Osteoblast (primary cell): ENCODE results near the gene NDUFB4. TPM values are rescaled to one million over a fixed set of nuclear protein-coding genes. Genes with fewer than 3 reads are reported as not detected.
A peak's percentile ranks its signal among the peaks of the same experiment; 100 is the strongest.

Experiments
- DNase-seq: peaks from one replicate; pipeline ENCODE4 v3.0.0; 2011; ENCODE audit warnings: low spot score, mixed read lengths; ENCODE audit not compliant: insufficient read length; ENCODE audit errors: missing footprints
- H2AFZ ChIP-seq: 2 replicates; pipeline ENCODE4 v1.6.0; 2011; ENCODE audit warnings: mild to moderate bottlenecking, low read length
- H3K27ac ChIP-seq: 2 replicates; pipeline ENCODE4 v1.5.1; 2011; ENCODE audit warnings: mild to moderate bottlenecking, low read depth, low read length, moderate library complexity
- H3K27me3 ChIP-seq: 2 replicates; pipeline ENCODE4 v1.6.0; 2012; ENCODE audit warnings: mild to moderate bottlenecking, control low read depth, inconsistent platforms, low read length, moderate library complexity; ENCODE audit not compliant: insufficient read depth
- H3K36me3 ChIP-seq: 2 replicates; pipeline ENCODE4 v1.5.1; 2011; ENCODE audit warnings: mild to moderate bottlenecking, low read length, control low read depth, moderate library complexity; ENCODE audit not compliant: insufficient read depth
- H3K4me1 ChIP-seq: 2 replicates; pipeline ENCODE4 v1.5.1; 2011; ENCODE audit warnings: mild to moderate bottlenecking, low read length, control low read depth, moderate library complexity; ENCODE audit not compliant: insufficient read depth
- H3K4me2 ChIP-seq: 2 replicates; pipeline ENCODE4 v1.6.0; 2011; ENCODE audit warnings: mild to moderate bottlenecking, low read length; ENCODE audit not compliant: insufficient read depth
- H3K4me3 ChIP-seq: fragments of 200-600 bp; sonication (generic); 3 replicates; pipeline ENCODE4 v1.5.1; 2012; ENCODE audit warnings: mild to moderate bottlenecking, low read length, inconsistent platforms; ENCODE audit not compliant: insufficient read depth
- H3K79me2 ChIP-seq: 2 replicates; pipeline ENCODE4 v1.6.0; 2012; ENCODE audit warnings: mild to moderate bottlenecking, low read length, control low read depth, inconsistent platforms; ENCODE audit not compliant: insufficient read depth
- H3K9me3 ChIP-seq: 2 replicates; pipeline ENCODE4 v1.5.1; 2011; ENCODE audit warnings: low read depth, low read length, control low read depth
- H4K20me1 ChIP-seq: 2 replicates; pipeline ENCODE4 v1.6.0; 2012; ENCODE audit warnings: mild to moderate bottlenecking, low read length, control low read depth; ENCODE audit not compliant: insufficient read depth
- CTCF ChIP-seq: IDR thresholded peaks from 2 replicates; pipeline ENCODE4 v1.5.1; 2011; ENCODE audit warnings: mild to moderate bottlenecking, low read depth, low read length, moderate library complexity; ENCODE audit errors: extremely low read depth
- total RNA-seq: library from RNA; depleted of rRNA; stranded (reverse); fragments of >200 nt; gene quantifications from 2 replicates; pipeline ENCODE4 v1.2.3, GENCODE V29; 2012

Gene NDUFB4
- total RNA-seq, 1 donor = 38.4 TPM

- peaks cover 46% of the 10 kb centered on the region for H3K4me1 ChIP-seq
Observed at GRCh38 chr3:120559242-120560061, 36.7 kb upstream of the NDUFB4 start.

DNA sequence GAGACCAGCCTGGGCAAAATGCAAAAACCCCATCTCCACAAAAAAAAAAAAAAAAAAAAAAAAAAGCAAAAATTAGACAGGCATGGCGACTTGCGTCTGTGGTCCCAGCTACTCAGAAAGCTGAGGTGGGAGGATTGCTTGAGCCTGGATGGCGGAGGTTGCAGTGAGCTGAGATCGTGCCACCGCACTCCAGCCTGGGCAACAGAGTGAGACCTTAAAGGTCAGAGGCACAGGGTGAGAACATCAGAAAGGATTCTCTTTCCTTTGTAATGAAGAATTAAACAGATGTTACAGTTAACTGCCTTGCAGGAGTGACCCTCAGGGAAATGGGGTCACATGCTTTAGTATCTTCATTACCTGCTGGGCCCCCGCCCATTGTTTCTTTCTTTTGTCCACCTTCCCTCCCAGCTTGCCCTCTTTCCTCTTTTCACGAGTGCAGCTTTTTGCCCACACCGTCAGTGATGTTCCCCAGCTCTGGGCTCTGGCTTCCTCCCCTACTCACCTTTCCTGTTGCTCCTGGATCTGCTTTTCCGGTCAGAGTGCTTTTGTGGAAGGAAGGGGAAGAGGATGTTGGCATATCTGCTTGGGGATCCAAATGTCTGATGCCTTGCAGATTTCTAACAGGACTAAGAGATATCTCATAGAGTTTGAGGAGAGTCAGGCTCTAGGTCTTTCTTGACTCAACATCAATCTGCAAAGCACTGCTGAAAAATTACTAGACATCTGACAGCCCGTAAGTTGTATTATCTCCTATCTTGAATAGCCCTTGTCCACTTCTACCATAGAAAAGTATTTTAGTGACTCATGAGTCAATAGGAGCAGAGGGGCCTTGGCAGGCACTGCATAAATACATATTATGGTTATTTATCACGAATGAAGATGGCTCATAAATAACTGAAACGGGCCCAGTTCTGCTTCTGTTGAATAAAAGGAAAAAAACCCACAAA is 35.6 kb upstream of the NDUFB4 start:
- Histone ChIP-seq H3K27me3 (no peaks in the 10 kb centered on the region), H3K4me1 (peaks cover 38% of the 10 kb centered on the region), H3K9me3 (no peaks in the 10 kb centered on the region), H3K4me3 (peak overlapping the region; percentile 41), H3K27ac (peak overlapping the region; percentile 93), H4K20me1 (no peaks in the 10 kb centered on the region), H3K36me3 (no peaks in the 10 kb centered on the region), H2AFZ (peak overlapping the region; percentile 38), H3K79me2 (peaks cover 2% of the 10 kb centered on the region), H3K4me2 (peak overlapping the region; percentile 49)
- TF ChIP-seq CTCF = no peak
- no peak for DNase-seq

More at GRCh38 chr3:120559242-120560061, 36.7 kb upstream of the NDUFB4 start:
- Histone ChIP-seq H3K9me3 (no peaks in the 10 kb centered on the region), H3K4me2 (peak overlapping the region; percentile 100), H3K27me3 (no peaks in the 10 kb centered on the region), H4K20me1 (no peaks in the 10 kb centered on the region), H2AFZ (peak overlapping the region; percentile 81), H3K27ac (peak overlapping the region; percentile 93), H3K36me3 (no peaks in the 10 kb centered on the region), H3K79me2 (peaks cover 2% of the 10 kb centered on the region), H3K4me3 (peak overlapping the region; percentile 77)
- DNase-seq = peak; percentile 73
- TF ChIP-seq CTCF = peak; percentile 2

GRCh38 chr3:120561251-120562045 is 34.7 kb upstream of the NDUFB4 start:
- H3K27me3 ChIP-seq = no peaks in the 10 kb centered on the region
- no peaks in the 10 kb centered on the region for H3K9me3 ChIP-seq
- peak; percentile 97 for TF ChIP-seq CTCF
- H3K4me3 ChIP-seq = no peak overlapping the region
- H2AFZ ChIP-seq = peak overlapping the region; percentile 35
- H3K4me2 ChIP-seq = peak overlapping the region; percentile 49
- H3K36me3 ChIP-seq = no peaks in the 10 kb centered on the region
- peaks cover 2% of the 10 kb centered on the region for H3K79me2 ChIP-seq
- peaks cover 33% of the 10 kb centered on the region for H3K4me1 ChIP-seq
- no peaks in the 10 kb centered on the region for H4K20me1 ChIP-seq
- no peak for DNase-seq
- no peak overlapping the region for H3K27ac ChIP-seq
